Epithelial cell of proximal tubule (primary cell): ENCODE measurements around the gene CAVIN2. TPM values are rescaled to one million over a fixed set of nuclear protein-coding genes. Genes with fewer than 3 reads are reported as not detected.
A peak's percentile ranks its signal among the peaks of the same experiment; 100 is the strongest.

ENCODE experiments used
- DNase-seq: peaks from one replicate; pipeline ENCODE4 v3.0.0-alpha.2; 2011; ENCODE audit warnings: low read depth
- H3K4me3 ChIP-seq: 2 replicates; pipeline ENCODE4 v1.5.1; 2011; ENCODE audit warnings: low read depth, mild to moderate bottlenecking, low read length
- CTCF ChIP-seq: conservative IDR thresholded peaks from 2 replicates; pipeline ENCODE4 v1.5.1; 2012; ENCODE audit warnings: low read depth, mild to moderate bottlenecking, low read length
- total RNA-seq: library from RNA; depleted of rRNA; stranded (reverse); fragments of >200 nt; gene quantifications from 2 replicates; pipeline ENCODE4 v1.2.3, GENCODE V29; 2015

CAVIN2 gene
- total RNA-seq, 1 donor from 2014 or later = 0.98 TPM

GRCh38 chr2:191815010-191815409, 31.9 kb downstream of the CAVIN2 start:
- no peak overlapping the region for H3K4me3 ChIP-seq
- TF ChIP-seq CTCF = no peak
- no peak for DNase-seq

- no peak for DNase-seq
- no peak overlapping the region for H3K4me3 ChIP-seq
- no peak for TF ChIP-seq CTCF
Observed at GRCh38 chr2:191813943-191814342, 32.9 kb downstream of the CAVIN2 start.

GRCh38 chr2:191811807-191812602, 34.9 kb downstream of the CAVIN2 start:
- DNase-seq = peak; percentile 13
- peak; percentile 91 for TF ChIP-seq CTCF
- H3K4me3 ChIP-seq = no peak overlapping the region

GRCh38 chr2:191806396-191806795, 40.5 kb downstream of the CAVIN2 start:
- DNase-seq = no peak
- H3K4me3 ChIP-seq = no peak overlapping the region
- no peak for TF ChIP-seq CTCF

- no peak for DNase-seq
- TF ChIP-seq CTCF = no peak
- H3K4me3 ChIP-seq = no peak overlapping the region
Observed at GRCh38 chr2:191804766-191805165, 42.1 kb downstream of the CAVIN2 start.

- DNase-seq = no peak
- TF ChIP-seq CTCF = no peak
- H3K4me3 ChIP-seq = no peak overlapping the region
Observed at GRCh38 chr2:191803007-191803406, 43.9 kb downstream of the CAVIN2 start.

GRCh38 chr2:191802180-191802579, 44.7 kb downstream of the CAVIN2 start:
- no peak for TF ChIP-seq CTCF
- DNase-seq = no peak
- H3K4me3 ChIP-seq = no peak overlapping the region
